Stimulated activated CD8-positive, alpha-beta memory T cell treated with anti-CD3 and anti-CD28 coated beads, Interleukin-7, amount 100 ng/mL, for 1 hour (primary cell): ENCODE measurements around the gene TREM2.
"Not testable (repeated sequence)": the region's sequence is repeated elsewhere in the genome, so short reads cannot be mapped to it uniquely, and the experiment has no call there.

Experiments used
- DNase-seq, 2 donors: peaks; one replicate each; pipeline ENCODE4 v3.0.0-alpha.2; 2020; ENCODE audit warnings: low read depth in 2 of 2

TREM2 gene

DNA sequence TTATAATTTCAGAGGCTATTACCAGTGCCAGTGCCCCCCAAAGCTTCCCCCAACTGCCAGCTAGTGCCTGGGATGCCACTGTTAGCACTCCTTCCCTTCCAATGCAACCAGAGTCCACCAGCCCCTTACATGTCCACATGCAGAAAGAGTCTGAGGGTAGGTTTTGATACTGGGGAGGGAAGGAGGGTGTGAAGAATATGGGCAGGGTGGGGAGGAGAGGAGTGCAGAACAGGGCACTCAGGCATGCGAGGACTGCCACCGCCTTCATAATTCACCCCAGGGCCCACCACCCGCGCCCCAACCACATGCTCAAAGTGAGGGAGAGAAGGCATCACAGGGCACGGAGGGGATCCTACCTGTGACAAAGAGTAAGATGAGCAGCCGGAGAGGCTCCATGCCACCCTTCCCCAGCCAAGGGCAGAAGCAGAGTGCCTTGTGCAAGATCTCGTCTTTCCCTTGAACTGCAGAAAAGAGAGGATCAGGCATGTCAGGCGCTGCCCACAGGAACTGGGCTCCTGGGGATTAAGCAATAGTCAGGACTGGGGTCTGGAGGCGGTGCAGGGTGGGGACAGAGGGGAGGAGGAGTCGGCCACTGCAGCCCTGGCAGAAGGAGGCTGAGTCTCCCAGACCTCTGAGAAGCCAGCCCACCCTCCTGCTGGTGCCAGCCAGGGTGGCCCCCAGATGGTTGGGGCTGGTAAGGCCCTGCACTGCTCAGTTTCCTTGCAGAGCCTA, at the start of gene TREM2:
Gene TREM2, minus strand, starts transcription at position 430 of the 732 bp plus-strand sequence. Its CDS starts 34 bp downstream, at position 396.
- DNase-seq, result no peak

DNA sequence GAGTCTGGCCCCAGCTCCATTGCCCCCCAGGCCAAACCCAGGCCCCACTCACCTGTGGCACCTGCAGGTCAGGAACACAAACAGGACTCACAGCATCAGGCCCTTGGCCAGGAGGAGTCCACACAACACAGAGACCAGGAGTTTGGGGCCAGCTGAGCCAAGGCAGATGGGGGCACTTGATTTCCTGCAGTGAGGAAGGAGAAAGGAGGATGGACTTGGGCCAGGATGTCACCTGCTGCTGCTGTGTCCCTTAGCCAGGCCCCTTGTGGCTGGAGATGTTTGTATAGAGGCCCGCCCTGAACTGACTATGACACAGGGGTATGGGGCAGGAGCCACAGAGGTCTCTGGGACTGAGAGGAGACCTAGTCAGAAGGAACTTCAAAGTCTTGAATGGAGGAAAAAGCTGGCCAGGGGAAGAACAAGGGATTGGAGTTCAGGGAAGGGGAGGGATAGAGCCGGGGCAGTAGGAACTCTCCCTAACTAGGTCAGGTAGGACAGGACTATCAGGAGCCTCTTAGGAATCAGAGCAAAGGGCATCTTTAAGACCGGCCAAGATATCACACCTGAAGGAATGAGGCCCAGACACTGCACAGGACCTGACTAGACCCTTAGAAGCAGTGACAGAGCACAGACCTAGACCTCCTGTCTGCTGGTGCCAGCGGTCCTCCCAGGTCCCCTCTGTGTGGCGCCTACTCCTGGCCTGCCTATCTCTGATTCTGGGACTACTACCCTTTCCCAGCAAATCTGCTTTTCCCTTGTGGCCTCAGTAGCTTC, 46.8 kb upstream of the TREM2 start:
- no peak for DNase-seq

DNA sequence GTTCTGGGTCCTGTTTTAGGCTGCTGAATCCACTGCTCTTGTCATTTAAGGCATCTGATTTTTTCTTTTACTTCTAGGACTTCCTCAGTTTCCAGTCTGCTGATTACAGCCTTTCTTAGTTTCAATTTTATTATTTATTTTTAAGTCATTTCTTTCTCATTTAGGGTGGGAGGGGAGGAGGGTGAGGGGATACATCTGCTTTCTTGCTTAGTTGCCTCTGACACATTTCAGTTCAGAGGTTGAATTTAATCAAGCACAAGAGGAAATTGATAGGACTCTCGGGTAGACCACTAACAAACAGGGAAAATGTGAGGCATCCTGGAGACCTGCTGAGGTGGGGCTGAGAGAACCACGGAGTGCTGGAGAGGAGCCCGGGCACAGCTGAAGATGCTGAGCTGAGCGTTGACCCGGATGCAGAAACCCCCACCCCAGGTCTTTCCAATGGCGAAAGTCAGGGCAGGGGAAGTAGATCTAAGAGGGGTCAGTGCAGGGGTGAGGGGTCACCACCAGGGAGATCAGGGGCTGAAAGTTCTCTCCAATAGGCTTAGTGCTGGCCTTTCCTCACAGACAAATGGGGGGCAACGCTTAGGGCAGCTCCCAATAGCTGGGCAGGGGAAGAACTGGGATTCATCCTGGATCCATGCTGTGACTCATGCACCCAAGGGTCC, 45.7 kb upstream of the TREM2 start:
- no peak for DNase-seq

DNA sequence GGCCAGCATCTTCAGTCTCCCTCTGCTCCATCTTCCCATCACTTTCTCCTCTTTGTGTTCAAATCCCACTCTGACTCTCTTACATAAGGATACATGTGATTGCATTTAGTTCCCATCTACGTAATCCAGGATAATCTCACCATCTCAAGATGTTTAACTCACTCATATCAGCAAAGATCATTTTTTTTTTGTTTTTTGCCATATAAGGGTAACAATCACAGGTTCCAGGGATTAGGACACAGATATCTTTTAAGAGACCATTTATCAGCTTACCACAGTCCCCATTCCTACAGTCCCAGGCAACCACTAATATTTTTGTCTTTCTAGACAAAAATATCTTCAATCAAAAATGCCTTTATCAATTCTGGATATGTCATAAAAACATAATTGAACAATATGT, 41.2 kb upstream of the TREM2 start:
- DNase-seq, result no peak

DNA sequence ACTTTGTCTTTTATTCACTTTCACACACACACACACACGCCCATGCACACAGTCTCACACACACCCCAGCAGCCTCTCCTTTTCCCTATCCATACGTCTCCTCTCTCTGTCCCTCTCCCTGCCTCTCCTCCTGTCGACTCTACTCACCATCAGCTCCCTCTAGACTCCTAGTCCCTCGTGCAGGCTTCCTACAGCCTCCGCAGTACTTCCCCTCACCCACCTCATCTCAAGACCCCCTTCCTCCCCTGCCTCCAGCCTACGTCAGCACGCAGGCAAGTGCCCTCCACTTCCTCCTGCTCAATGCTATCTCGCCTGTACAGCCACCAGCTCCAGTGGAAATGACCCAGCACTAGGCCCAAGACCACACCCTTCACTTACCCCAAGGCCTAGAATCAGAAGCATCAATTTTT, 38.9 kb upstream of the TREM2 start:
- DNase-seq, result no peak

DNA sequence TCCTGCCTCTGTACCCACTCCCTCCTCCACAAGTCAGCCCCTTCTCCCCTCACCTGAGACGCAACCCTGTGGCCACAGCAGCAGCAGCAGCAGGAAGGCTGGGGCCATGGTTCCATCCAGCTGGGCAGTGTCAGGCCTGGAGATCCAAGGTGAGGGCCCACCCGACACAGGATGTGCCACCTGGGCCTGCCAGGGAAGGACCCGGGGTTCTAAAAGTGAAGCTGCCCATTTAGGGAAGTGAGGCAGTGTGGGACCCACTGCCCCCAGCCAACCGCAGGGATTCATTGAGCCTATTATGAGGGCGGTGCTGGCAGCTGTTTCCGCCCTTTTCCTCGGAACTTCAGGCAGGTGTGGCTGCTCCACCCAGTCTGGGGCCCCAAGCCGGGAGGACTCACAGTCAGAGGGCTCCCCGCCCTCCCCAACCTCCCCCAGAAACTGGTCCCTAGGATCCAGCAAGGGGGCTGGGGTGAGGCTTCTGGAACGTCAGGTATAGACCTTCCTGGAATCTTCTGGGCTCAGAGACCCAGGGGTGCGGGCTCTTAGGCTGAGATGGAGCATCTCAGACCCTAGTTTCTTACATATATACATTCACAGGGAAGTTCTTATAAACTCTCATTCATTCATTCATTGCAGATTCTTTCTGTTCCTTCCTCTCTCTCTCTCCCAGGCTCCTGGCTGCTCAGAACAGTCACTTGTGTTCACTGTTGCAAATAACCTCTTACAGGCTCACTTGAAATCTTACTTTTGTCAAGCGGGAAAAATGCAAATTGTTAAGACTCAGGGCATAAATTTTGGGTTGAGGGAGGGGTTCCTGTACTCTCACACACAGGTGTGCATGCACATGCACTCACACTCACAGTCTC, 38.2 kb upstream of the TREM2 start, which contains the start of gene TREML2:
Gene TREML2, minus strand, starts transcription at position 249 of the 863 bp plus-strand sequence. Its CDS starts 141 bp downstream, at position 108.
- no peak for DNase-seq

DNA sequence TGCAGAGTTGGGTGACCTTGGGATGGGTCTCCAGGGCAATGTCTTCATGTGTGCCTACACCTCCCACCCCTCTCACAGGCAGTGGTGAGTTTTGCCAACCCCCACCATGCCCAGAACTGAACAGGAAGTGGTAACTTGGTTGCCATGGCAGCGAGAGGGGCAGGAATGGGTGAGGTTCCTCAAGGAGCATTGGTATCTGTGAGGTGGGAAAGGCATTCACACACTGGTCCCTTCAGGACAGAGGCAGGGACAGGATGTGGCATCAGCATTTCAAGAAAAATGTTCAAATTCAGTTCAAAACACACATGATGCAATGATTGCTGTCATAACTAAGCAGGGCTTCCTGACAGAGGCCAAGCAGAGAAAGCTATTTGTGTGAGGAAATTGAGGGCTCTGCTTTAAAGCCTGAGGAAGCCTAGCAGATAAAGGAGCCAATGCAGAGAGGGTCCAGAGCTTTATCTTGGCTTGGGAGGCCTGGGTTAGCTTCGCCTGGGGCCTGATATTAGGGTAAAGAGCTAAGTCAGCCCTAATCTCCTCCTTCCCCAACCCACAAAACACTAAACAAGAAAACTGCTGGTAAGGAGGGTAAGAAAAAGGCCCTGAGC, 37.5 kb upstream of the TREM2 start:
- peak in 1 of 2 donors; percentile 42 for DNase-seq

DNA sequence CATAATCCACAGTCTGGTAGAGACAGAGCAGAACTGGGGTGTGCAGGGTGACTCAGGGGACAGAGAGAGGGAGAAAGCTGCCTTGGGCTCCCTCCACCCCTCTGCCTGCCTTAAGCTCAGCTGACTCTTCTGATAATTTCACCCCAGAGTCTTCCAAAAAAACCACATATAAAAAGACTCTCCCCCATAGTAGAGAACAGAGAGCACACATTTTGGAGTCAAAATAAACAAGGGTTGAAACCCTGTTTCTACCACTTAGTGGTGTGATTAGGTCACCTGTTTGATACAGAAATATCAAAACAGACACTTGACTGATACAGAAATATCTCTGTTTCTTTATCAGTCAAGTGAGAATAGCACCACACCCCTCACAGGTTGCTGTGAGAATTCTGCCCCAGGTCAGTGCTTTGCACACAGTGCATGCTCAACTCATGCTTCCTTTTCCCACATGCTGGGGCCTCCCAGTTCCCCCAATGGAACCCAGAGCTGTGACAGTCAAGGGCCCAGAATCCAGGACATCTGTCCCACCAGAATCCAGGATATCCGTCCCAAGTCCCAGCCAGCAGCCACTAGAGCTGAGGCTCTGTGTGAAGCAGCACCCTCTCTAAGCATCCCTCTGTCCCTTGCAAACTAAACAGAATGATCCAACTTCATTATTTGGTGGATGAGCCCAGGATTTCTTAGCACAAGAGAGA, 36.8 kb upstream of the TREM2 start:
- no peak for DNase-seq

DNA sequence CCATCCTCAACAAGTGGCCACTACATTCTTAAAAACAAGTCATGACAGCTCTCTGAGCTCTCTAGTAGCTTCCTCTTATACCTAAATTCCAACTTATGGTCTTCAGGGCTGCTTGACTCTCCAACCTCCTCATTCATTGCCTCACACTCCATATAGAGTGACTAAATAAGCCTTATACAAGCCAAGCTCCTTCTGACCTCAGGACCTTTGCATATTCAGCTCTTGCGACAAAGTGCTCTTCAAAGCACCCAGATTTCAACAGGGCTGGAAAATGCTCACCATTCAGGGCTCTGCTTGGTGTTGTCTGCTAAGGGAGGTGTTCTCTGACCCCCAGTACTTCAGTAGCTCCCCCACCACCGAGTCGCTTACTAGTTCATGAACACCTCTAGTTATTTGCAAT, 34.3 kb upstream of the TREM2 start:
- DNase-seq, result no peak

DNA sequence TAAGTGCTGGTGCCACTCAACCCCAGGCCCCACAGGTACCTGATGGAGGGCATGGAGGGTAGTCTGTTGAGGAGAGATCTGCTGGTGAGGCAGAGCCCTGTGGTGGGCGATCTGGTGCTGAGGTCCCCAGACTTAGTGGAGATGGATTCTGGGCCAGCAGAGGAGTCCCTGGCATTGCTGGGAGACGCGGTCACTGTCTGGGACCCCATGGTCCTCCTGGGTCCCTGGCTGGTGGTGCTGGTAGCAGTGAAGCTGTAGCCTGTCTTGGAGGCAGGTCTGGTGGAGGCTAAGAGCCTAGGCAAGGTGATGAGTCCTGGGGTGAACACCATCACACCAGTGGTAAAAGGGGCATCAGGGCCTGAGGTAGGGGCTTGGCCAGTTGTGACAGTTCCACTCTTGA, 31.5 kb upstream of the TREM2 start:
- DNase-seq, result no peak

DNA sequence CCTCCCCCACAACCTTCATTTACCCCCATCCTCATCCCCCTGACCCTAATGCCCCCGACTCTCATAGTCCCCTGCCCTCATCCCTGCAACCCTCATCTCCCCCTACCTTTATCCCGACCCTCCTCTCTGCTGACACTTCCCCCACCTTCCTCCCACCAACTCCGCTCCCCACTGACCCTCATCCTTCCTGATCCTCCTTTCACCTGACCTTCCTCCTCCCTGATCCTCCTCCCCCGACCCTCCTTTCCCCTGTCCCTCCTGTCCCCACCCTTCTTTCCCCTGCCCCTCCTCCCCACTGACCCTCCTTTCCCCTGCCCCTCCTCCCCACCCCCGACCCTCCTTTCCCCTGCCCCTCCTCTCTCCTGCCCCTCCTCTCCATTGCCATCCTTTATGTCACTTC, 31.0 kb upstream of the TREM2 start:
- DNase-seq, result no peak

DNA sequence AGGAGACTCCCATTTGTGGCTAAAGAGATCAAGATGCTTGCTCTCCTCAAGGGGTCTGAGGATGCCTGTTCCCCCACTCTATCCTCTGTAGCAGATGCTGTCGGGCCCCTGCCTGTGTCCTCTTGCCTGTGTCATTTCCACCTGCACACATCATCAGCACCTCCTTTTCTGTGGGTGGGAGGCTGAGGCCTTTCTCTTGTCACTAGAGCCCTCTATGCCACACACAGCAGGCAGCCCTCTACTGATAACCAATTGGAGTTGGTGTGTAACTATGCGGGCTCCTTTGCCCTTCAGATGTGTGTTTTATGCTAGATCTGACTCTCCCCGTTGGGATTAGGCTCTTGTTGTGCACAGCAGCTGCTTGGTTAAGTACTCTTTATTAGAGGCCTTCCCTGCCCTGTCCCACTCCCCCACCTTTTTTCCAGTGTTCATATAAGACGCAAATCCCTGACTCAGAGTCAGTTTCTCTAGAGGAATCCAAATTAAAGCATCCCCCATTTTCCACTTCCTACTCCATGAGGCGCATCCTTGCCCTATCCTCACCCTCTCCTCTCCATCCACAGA, 30.3 kb upstream of the TREM2 start:
- DNase-seq, result no peak

DNA sequence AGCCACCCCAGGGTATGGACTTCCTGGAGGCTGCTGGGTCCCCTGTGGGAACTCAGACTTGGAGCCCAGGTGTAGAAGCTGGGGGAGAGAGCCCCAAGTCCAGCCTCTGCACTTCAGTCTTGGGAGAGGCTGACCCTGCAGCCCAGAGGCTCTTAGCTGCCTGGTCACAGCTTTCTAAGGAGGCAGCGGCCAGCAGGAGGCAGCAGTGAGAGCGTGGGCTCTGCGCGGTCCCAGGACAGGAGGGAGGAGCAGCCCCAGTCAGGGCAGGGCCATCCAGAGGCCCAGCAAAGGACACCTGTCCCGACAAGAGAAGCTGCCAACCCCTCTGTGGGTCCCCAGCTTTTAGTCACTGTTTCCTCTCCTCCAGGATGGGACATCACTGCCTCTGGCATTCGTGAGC, 28.7 kb upstream of the TREM2 start:
- DNase-seq, result no peak

DNA sequence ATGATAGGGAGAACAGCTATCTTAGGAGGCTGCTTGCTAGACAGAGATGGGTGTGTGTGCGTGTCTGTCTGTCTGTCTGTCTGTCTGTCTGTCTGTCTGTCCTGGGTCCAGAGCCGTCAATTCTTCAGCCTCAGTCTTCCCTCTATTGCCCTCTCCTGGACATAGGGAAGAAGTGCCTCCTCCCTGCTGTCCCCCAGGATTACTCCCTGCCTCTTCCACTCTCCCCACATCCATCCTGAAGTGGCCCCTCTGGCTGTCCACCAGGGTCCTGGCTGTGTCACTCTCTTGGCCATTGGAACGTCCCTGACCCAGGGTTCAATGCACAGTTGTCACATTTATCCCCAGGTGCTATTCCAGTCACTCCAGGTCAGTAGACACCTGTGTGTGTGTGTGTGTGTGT, 27.9 kb upstream of the TREM2 start:
- no peak for DNase-seq

DNA sequence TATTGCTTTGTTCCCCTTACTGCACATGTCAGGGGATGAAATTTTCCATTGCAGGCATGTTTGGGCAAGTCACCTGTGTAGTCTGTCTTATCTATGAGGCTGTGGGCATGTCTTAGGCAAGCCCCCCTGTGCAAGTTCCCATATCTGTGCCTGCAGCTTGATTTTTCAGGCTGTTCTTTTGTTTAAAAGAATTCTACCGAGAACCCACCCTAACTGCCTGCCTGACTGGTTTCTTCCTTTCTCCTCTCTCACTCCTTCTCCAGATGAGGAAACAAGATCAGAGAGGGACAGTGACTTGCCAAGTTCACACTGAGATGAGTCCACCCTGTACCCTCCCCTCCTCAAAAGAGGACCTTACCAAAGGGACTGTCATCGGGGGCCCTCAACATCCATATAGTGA, 27.1 kb upstream of the TREM2 start:
- no peak for DNase-seq

DNA sequence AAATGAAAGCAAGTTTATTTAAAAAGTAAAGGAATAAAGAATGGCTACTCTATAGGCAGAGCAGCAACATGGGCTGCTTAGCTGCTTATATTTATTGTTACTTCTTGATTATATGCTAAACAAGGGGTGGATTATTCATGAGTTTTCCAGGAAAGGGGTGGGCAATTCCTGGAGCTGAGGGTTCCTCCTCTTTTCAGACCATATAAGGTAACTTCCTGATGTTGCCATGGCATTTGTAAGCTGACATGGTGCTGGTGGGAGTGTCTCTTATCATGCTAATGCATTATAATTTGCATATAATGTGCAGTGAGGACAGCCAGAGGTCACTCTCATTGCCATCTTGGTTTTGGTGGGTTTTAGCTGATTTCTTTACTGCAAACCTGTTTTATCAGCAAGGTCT, 26.1 kb upstream of the TREM2 start:
- not testable (repeated sequence) for DNase-seq

DNA sequence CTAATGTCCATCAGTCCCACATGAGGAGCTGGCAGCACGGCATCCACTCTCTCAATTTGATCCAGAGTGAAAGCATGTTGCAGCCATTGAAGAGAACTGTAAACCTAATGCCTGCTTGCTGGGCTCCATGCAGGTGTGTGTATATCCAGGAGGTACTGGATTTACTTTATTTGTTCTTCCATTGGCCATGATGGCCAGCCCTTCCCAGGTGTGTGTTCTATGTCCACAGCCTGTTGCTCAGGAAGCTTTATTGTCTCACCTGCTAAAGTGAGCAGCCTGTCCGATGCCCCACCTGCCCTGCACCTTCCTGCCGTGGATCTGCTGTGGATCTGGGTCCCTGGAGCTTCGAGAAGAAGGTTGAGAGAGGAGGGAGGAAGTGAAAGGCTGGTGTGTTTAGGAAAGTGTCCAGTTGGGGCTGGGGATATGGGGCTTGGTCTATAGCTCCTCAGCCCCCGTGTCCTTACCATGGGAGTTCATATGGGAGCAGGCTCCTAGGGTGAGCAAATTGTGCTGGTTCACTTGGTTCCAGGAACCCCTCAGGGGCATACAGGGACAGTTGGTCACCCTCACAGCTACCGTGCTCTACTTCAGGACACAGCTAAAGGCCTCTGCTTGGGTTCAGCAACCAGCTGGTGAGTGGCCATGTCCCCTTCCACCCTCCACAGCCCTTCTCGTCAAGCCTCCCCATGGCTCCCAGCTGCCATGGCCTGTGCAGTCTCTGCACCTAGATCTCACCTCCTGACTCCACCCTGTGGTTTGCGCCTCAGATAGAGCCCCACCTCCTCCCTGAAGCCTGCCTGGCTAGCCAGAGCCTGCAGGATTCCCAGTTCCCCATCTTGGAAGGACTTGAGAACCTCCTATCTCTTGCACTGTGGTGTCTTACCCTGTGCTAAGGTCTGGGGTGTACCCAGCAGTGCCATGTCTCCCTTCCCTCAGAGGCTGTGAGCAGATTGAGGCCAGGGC, 25.3 kb upstream of the TREM2 start:
- DNase-seq, result no peak

DNA sequence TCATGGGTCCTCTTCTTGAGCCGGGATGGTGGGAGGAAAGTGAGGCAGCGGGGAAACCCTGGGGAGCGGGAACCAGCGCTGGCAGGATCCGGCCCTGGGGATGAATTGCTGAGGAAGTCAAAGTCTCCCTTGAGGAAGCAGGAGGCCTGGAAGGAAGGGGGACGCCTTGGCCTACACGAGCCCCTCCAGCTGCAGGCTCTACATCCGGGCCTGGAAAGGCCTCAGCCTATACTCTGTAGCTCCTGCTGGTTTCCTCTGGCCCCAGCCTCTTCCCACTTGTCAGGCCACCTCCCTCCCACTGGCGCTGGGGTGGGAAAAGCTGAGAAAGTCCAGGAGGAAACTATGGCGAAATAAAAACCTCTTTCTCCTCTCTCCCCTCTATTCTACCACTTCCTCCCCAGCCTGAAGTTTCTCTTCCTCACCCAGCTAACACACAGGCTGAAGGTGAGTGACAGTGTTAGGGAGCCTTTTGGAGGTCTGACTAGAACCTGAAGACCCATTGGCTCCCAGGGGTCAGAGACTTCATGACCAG, 23.2 kb upstream of the TREM2 start:
- DNase-seq, result no peak

DNA sequence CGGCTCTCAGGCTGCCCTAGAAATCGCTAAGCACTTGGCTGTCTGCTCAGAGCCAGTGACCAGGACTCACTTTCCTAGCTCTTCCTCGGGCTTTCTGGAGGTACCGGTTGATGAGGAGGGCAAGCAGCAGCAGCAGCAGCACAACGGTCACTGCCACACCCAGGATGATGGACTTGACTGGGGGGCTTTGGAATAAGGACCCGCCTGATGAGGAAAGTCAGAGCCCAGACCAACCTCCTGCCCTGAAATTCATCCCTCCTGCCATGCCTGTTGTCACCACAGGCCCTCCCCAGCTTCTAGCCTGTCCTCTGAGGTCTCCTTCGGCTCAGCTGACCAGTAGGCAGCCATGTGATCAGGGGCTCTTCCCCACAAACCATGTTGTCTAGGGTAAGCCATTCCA, 21.8 kb upstream of the TREM2 start:
- no peak for DNase-seq
